ENCODE results near the gene LGALS9.
"Not testable (repeated sequence)": the region's sequence is repeated elsewhere in the genome, so short reads cannot be mapped to it uniquely, and the experiment has no call there.

LGALS9 gene

GRCh38 chr17:27627514-27627913, 3.5 kb upstream of the LGALS9 start:
- DNase-seq: no peak

- DNase-seq: no peak
These were observed 2.6 kb upstream of the LGALS9 start for GRCh38 chr17:27628376-27628775.

GRCh38 chr17:27629260-27629659, 1.7 kb upstream of the LGALS9 start:
- DNase-seq: not testable (repeated sequence)

- no peak for DNase-seq
These were observed 398 bp downstream of the LGALS9 start for GRCh38 chr17:27631411-27631760.

GRCh38 chr17:27631897-27632725, 1.1 kb downstream of the LGALS9 start:
- no peak for DNase-seq

- DNase-seq: peak in 53 of 58 donors; percentile 18 to 83 (median 56)
These were observed 1.8 kb downstream of the LGALS9 start for GRCh38 chr17:27632766-27633165.

GRCh38 chr17:27633312-27634025, 2.5 kb downstream of the LGALS9 start:
- peak in 7 of 58 donors; percentile 3 to 22 (median 8) for DNase-seq

GRCh38 chr17:27634026-27634335, 3.0 kb downstream of the LGALS9 start:
- DNase-seq: no peak

GRCh38 chr17:27634776-27635175, 3.8 kb downstream of the LGALS9 start:
- no peak for DNase-seq

- DNase-seq: peak in 16 of 58 donors; percentile 4 to 47 (median 24)
These were observed 4.4 kb downstream of the LGALS9 start for GRCh38 chr17:27635275-27635823.

GRCh38 chr17:27636005-27636520, 5.1 kb downstream of the LGALS9 start:
- not testable (repeated sequence) for DNase-seq

- DNase-seq: not testable (repeated sequence)
These were observed 6.8 kb downstream of the LGALS9 start for GRCh38 chr17:27637818-27638217.

- not testable (repeated sequence) for DNase-seq
These were observed 7.5 kb downstream of the LGALS9 start for GRCh38 chr17:27638415-27638914.

- no peak for DNase-seq
These were observed 9.8 kb downstream of the LGALS9 start for GRCh38 chr17:27640790-27641189.

- DNase-seq: peak in 16 of 58 donors; percentile 3 to 48 (median 17)
These were observed 13.6 kb downstream of the LGALS9 start for GRCh38 chr17:27644586-27644985.

GRCh38 chr17:27645621-27646020, 14.6 kb downstream of the LGALS9 start:
- DNase-seq: not testable (repeated sequence)

GRCh38 chr17:27646232-27646631, 15.2 kb downstream of the LGALS9 start:
- DNase-seq: no peak

- no peak for DNase-seq
These were observed 16.8 kb downstream of the LGALS9 start for GRCh38 chr17:27647765-27648164.

GRCh38 chr17:27649111-27649571, 18.2 kb downstream of the LGALS9 start:
- DNase-seq: peak in 26 of 58 donors; percentile 4 to 75 (median 26)

GRCh38 chr17:27649929-27650328, 18.9 kb downstream of the LGALS9 start:
- peak in 52 of 58 donors; percentile 8 to 81 (median 50) for DNase-seq

GRCh38 chr17:27650836-27651235, 19.8 kb downstream of the LGALS9 start:
- no peak for DNase-seq
